Central memory CD8-positive, alpha-beta T cell (primary cell): Measurements from ENCODE around the gene MCMBP.
A peak's percentile ranks its signal among the peaks of the same experiment; 100 is the strongest.
"Not testable (repeated sequence)": the region's sequence is repeated elsewhere in the genome, so short reads cannot be mapped to it uniquely, and the experiment has no call there.

Source experiments
- ATAC-seq: fragments of 150-1000 bp; cut with Tn5 transposase; replicated peaks from 2 replicates; pipeline ENCODE4 v1.10.0; 2022; ENCODE audit warnings: mild to moderate bottlenecking, moderate FRiP score, moderate number of reproducible peaks; ENCODE audit not compliant: poor library complexity, severe bottlenecking; ENCODE audit errors: extremely low read depth
- DNase-seq, 2 donors: peaks; one replicate each; pipeline ENCODE4 v3.0.0; 2021; ENCODE audit warnings: low spot score in 2 of 2
- H3K27ac Mint-ChIP-seq: one replicate; pipeline ENCODE4 v1.8.0; 2022; ENCODE audit warnings: low read depth, mild to moderate bottlenecking, moderate library complexity, mixed read lengths
- H3K27me3 Mint-ChIP-seq: one replicate; pipeline ENCODE4 v1.8.0; 2022; ENCODE audit warnings: mixed read lengths
- H3K36me3 Mint-ChIP-seq: one replicate; pipeline ENCODE4 v1.8.0; 2022; ENCODE audit warnings: mild to moderate bottlenecking, moderate library complexity, mixed read lengths; ENCODE audit not compliant: insufficient read depth
- H3K4me1 Mint-ChIP-seq: one replicate; pipeline ENCODE4 v1.8.0; 2022; ENCODE audit warnings: mixed read lengths
- H3K4me3 Mint-ChIP-seq: one replicate; pipeline ENCODE4 v1.8.0; 2022; ENCODE audit warnings: mild to moderate bottlenecking, moderate library complexity, mixed read lengths
- H3K9me3 Mint-ChIP-seq: one replicate; pipeline ENCODE4 v1.8.0; 2022; ENCODE audit warnings: mixed read lengths

MCMBP gene

DNA sequence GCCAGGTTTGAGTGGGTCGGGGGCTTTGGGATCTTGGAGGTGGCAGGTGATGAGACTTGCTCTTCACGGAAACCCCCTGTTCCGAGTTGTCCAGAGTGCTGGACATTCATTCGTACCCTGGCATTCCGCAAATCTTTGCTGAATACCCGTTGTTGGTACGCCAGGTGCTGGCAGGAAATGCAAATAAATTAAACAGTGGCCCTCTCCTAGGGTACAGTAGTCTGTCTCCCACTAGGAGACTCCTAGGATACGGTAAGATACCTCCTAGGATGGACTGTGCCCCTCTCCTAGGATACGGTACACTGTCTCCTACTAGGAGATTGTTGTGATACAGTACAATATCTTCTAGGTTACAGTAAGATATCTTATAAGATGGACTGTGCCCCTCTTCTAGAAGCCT is 20.4 kb upstream of the MCMBP start:
- Mint-ChIP-seq H3K4me3 (peak overlapping the region; percentile 94), H3K36me3 (peaks cover 9% of the 10 kb centered on the region), H3K9me3 (no peaks in the 10 kb centered on the region), H3K27me3 (no peaks in the 10 kb centered on the region), H3K27ac (peak overlapping the region; percentile 96), H3K4me1 (peaks cover 44% of the 10 kb centered on the region)
- ATAC-seq (no peak), DNase-seq (no peak)

DNA sequence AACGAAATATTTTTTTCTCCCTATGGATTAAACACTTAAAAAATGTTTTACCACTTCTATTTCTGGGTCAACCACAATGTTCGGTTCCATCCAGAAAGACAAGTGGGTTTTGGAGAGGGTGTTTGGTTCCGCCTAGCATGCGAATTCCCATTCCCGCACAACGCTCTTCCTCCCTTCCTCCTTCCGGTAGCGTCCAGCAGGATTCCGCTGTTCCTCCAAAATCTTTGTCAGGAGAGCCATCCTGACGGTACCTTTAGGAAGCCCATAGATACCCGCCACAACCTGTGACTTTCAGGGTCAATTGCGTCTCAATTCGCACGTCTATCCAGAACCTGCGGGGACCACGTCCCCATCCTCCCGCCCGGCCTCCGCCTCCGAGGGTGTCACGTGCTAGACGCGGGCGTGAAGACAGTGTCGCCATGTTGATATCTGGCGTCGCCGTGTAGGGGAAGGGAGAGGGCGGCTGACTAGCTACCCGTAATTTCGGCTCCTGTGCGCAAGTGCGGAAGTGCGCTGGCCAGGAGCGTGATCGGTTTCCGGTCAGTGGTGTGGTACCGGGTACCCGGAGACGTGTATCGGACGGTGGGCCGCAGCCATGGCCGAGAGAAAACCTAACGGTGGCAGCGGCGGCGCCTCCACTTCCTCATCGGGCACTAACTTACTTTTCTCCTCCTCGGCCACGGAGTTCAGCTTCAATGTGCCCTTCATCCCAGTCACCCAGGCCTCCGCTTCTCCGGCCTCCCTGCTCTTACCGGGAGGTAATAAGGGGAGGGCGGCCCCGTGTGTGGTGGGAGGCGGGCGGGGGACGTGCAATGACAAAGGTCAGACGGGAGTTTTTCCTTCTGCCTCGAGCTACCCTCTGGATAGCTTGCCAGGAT is 19.8 kb upstream of the MCMBP start, which contains the start of gene SEC23IP:
TSS of gene SEC23IP (plus strand) at position 543 of the 878 bp plus-strand sequence. CDS start at position 596, 53 bp downstream.
- peak; percentile 98 for ATAC-seq
- Mint-ChIP-seq H3K9me3 (no peaks in the 10 kb centered on the region), H3K4me1 (peaks cover 44% of the 10 kb centered on the region), H3K27ac (peak within 1 kb of the TSS; percentile 96), H3K4me3 (peak within 1 kb of the TSS; percentile 94), H3K36me3 (peaks cover 6% of the 10 kb centered on the region), H3K27me3 (no peaks in the 10 kb centered on the region)
- peak; percentile 75 to 80 for DNase-seq

DNA sequence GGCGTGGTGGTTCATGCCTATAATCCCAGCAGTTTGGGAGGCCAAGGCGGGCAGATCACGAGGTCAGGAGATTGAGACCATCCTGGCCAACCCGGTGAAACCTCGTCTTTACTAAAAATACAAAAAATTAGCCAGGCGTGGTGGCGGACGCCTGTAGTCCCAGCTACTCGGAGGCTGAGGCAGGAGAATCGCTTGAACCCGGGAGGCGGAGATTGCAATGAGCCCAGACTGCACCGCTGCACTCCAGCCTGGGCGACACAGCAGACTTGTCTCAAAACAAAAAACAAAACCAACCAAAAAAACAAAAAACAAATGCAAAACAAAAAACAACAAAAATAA is 19.2 kb upstream of the MCMBP start:
- peak overlapping the region; percentile 94 for H3K4me3 Mint-ChIP-seq
- not testable (repeated sequence) for ATAC-seq, H3K36me3 Mint-ChIP-seq, H3K9me3 Mint-ChIP-seq, H3K27me3 Mint-ChIP-seq, DNase-seq
- H3K27ac Mint-ChIP-seq: peak overlapping the region; percentile 96
- peaks cover 39% of the 10 kb centered on the region for H3K4me1 Mint-ChIP-seq

DNA sequence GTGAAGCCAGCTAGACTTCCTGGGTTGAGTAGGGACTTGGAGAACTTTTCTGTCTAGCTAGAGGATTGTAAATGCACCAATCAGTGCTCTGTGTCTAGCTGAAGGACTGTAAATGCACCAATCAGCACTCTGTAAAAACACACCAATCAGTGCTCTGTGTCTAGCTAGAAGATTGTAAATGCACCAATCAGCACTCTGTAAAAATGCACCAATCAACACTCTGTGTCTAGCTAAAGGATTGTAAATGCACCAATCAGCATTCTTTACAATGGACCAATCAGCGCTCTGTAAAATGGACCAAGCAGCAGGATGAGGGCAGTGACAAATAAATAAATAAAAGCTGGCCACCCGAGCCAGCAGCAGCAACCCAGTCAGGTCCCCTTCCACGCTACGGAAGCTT is 17.7 kb upstream of the MCMBP start:
- not testable (repeated sequence) for H3K27ac Mint-ChIP-seq, ATAC-seq, H3K36me3 Mint-ChIP-seq, H3K4me3 Mint-ChIP-seq, H3K9me3 Mint-ChIP-seq, DNase-seq, H3K27me3 Mint-ChIP-seq
- H3K4me1 Mint-ChIP-seq: peaks cover 24% of the 10 kb centered on the region

GRCh38 chr10:119889201-119889600 is 16.6 kb upstream of the MCMBP start:
- H3K9me3 Mint-ChIP-seq: not testable (repeated sequence)

DNA sequence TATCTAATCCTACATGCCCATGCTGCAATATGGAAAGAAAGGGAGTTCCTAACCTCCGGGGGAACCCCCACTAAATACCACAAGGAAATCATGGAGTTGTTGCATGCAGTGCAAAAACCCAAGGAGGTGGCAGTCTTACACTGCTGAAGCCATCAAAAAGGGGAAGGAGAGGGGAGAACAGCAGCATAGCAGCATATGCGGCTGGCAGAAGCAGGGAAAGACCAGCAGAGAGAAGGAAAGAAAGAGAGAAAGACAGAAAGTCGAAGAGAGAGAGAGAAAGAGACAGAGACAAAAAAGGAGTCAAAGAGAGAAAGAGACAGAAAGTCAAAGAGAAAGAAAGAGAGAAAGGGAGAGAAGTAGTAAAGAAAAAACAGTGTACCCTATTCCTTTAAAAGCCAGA is 16.1 kb upstream of the MCMBP start:
- H3K27ac Mint-ChIP-seq, DNase-seq, H3K4me3 Mint-ChIP-seq, H3K9me3 Mint-ChIP-seq, ATAC-seq, H3K36me3 Mint-ChIP-seq: not testable (repeated sequence)
- H3K4me1 Mint-ChIP-seq: peaks cover 10% of the 10 kb centered on the region
- peaks cover 12% of the 10 kb centered on the region for H3K27me3 Mint-ChIP-seq

More at GRCh38 chr10:119889201-119889600, 16.6 kb upstream of the MCMBP start:
- not testable (repeated sequence) for H3K36me3 Mint-ChIP-seq, H3K27ac Mint-ChIP-seq, ATAC-seq, DNase-seq, H3K27me3 Mint-ChIP-seq, H3K4me3 Mint-ChIP-seq
- H3K4me1 Mint-ChIP-seq: peaks cover 15% of the 10 kb centered on the region

- H3K27me3 Mint-ChIP-seq: peaks cover 12% of the 10 kb centered on the region
- not testable (repeated sequence) for H3K4me1 Mint-ChIP-seq, H3K4me3 Mint-ChIP-seq, H3K36me3 Mint-ChIP-seq, DNase-seq, H3K9me3 Mint-ChIP-seq, ATAC-seq, H3K27ac Mint-ChIP-seq
Observed at GRCh38 chr10:119886070-119886469, 13.4 kb upstream of the MCMBP start.

DNA sequence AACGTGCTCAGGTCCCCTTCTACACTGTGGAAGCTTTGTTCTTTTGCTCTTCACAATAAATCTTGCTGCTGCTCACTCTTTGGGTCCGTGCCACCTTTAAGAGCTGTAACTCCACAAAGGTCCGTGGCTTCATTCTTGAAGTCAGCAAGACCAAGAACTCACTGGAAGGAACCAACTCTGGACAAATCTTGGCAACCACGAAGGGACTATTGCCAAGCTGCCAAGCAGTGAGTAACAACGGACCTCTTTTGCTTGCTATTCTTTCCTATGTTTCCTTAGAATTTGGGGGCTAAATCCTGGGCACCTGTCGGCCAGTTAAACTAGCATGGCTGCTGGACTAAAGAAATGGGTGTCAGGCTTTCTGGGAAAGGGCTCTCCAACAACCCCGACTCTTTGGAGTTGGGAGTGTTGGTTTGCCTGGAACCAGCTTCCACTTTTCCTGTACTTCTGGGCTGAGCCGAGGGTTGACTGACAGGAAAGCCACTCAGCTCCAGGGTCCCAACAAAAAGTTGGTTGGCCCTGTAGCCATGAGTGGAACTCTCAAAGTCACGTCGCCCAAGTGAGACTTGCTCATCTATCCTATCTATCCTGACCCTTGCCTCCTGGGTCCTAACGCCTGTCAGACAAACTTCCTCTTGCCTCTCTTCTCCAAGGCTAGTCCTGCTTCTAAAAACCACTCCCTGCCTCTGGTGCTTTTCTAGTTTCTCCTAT is 11.4 kb upstream of the MCMBP start:
- H3K4me3 Mint-ChIP-seq, H3K9me3 Mint-ChIP-seq, H3K27ac Mint-ChIP-seq, H3K36me3 Mint-ChIP-seq, H3K4me1 Mint-ChIP-seq, ATAC-seq, DNase-seq: not testable (repeated sequence)
- peaks cover 12% of the 10 kb centered on the region for H3K27me3 Mint-ChIP-seq

DNA sequence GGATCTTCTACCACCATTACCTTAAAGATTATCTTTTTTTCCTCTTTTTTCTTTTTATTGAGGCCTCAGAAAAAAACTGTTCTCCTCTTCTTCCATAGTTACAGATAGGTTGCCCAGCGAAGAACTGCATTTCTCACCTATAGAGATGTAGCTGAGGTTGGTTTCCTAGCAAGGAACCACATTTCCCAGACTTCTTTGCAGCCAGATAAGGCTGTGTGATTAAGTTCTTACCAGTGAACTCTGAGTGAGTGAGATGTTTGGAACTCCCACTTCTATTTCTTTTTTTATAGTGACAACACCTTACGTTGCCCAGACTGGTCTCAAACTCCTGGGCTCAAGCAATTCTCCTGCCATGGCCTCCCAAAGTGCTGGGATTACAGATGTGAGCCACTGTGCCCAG is 5.9 kb upstream of the MCMBP start:
- H3K27me3 Mint-ChIP-seq: no peaks in the 10 kb centered on the region
- H3K9me3 Mint-ChIP-seq: no peaks in the 10 kb centered on the region
- H3K4me3 Mint-ChIP-seq: no peak overlapping the region
- no peak overlapping the region for H3K27ac Mint-ChIP-seq
- DNase-seq (no peak), ATAC-seq (no peak)
- peaks cover 6% of the 10 kb centered on the region for H3K4me1 Mint-ChIP-seq
- peaks cover 2% of the 10 kb centered on the region for H3K36me3 Mint-ChIP-seq

- Mint-ChIP-seq H3K4me3 (peak overlapping the region; percentile 83), H3K27ac (peak overlapping the region; percentile 82), H3K36me3 (peaks cover 12% of the 10 kb centered on the region), H3K27me3 (no peaks in the 10 kb centered on the region), H3K4me1 (peaks cover 37% of the 10 kb centered on the region), H3K9me3 (no peaks in the 10 kb centered on the region)
- DNase-seq (peak; percentile 73 to 77), ATAC-seq (peak; percentile 94)
Observed at GRCh38 chr10:119872860-119873681, 428 bp upstream of the MCMBP start.

DNA sequence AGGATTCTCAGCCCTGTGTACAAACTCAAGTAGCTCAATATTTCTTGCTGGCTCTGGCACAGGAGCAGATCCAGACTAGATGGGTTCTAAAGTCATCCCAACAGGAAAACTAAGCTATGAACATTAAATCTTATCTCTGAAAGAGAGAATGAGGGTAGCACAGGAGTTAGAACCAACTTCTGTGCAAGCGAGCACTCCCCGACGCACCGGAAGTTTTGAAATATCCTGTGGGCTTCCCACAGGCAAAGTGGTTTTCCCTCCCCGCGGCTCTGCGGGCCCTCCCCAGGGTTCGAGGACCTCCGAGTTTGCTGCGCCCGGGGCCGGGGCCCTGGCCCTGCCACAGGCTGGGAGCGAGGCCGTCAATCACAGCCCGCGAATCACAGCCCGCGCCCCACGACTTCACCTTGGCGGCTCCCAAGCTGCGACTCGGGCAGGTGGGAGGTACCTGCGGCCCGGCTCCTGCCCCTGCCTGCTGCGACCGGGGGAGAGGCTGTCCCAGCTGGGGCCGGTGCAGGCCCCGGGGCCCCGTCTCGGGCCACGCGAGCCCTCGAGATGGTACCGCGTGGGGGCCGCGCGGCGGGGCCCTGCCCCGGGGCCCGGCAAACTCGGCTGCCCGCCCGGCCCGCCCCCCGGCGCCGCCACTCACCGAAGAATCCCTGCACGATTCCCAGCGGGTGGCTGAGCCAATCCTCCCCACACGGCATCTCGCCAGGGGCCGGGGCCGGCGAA is 598 bp downstream of the MCMBP start:
- Mint-ChIP-seq H3K9me3 (no peaks in the 10 kb centered on the region), H3K4me3 (peak overlapping the region; percentile 83), H3K36me3 (peaks cover 12% of the 10 kb centered on the region), H3K27ac (peak overlapping the region; percentile 56), H3K4me1 (peaks cover 46% of the 10 kb centered on the region), H3K27me3 (no peaks in the 10 kb centered on the region)
- ATAC-seq (peak; percentile 29), DNase-seq (peak; percentile 18 to 19)

DNA sequence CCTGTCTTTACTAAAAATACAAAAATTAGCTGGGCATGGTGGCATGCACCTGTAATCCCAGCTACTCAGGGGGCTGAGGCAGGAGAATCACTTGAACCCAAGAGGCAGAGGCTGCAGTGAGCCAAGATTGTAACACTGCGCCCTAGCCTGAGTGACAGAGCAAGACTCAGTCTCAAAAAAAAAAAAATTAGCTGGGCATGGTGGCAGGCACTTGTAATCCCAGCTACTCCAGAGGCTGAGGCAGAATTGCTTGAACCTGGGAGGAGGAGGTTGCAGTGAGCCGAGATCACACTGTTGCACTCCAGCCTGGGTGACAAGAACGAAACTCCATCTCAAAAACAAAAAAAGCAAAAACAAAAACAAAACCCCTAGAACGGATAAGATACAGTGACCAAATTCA is 3.2 kb downstream of the MCMBP start:
- peak overlapping the region; percentile 29 for H3K4me3 Mint-ChIP-seq
- not testable (repeated sequence) for H3K9me3 Mint-ChIP-seq, H3K27me3 Mint-ChIP-seq, ATAC-seq, DNase-seq
- peaks cover 12% of the 10 kb centered on the region for H3K36me3 Mint-ChIP-seq
- H3K27ac Mint-ChIP-seq: peak overlapping the region; percentile 61
- H3K4me1 Mint-ChIP-seq: peaks cover 57% of the 10 kb centered on the region
